NCI-H2227 treated with DMSO at 0.1 percent for 48 hours (cell line): Measurements from ENCODE around the gene ADAMTSL3.

Experiments
- DNase-seq: peaks from one replicate; lab custom pipeline; 2025; lab: John Stamatoyannopoulos, UW

The ADAMTSL3 gene

GRCh38 chr15:83971992-83972391 lies 318.1 kb downstream of the ADAMTSL3 start:
- no peak for DNase-seq

GRCh38 chr15:83973816-83974215 lies 319.9 kb downstream of the ADAMTSL3 start:
- DNase-seq: no peak

DNA sequence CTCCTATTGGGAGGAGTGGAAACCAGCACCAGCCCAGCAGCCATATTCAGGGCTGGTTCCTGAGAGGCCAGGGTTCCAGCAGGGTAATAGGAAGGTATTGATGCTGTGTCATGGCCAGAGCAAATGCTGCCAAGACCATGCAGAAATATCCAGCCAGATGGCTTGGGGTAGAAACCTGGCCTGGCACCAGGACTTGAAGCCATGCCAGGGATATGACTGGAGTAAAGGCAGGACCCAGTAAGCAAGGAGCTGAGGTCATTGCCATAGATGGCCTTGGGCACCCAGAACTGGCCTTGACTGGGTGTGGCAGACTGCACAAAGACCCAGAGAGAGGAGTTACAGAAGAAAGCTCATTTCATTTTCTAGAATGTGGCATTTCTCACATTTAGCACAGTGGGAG lies 324.1 kb downstream of the ADAMTSL3 start:
- no peak for DNase-seq

DNA sequence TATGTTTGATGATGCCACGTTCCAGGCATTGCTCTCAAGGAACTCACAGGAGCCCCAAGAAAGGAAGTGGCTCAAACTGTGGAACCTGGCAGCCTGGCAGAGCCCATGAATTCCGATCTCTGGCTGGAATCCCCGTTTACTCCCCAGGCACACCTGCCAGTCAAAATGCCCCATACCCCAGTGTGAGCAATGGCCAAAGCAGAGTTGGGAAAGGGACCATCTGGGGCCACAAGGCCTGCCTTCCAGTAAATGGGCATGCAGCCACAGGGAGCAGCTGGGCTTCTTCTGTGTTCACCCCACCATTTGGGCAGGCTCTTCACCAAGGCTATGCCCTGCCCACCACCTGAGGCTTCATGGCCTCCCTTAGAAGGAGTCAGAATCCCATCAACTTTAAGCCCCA lies 324.7 kb downstream of the ADAMTSL3 start:
- DNase-seq: no peak

DNA sequence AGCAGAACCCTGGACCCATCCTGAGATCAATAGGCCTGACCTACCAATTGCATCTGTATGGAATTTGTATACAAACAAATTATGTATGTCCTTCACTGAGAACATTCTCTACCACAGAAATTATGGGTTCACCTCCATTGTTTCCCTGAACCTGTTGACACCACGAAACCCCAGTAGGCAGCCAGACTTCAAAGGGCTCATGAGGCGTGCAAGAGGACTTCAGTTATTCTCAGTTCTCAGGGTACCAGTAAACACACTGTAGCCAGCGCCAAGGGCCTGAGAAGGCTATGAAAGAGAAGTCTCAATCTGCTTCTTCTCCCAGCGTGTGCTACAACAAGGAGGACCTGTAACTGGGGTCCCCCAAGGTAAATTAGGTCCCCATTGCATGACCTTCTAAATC lies 326.7 kb downstream of the ADAMTSL3 start:
- DNase-seq: no peak

- DNase-seq: no peak
These were observed 328.8 kb downstream of the ADAMTSL3 start for GRCh38 chr15:83982748-83983147.

DNA sequence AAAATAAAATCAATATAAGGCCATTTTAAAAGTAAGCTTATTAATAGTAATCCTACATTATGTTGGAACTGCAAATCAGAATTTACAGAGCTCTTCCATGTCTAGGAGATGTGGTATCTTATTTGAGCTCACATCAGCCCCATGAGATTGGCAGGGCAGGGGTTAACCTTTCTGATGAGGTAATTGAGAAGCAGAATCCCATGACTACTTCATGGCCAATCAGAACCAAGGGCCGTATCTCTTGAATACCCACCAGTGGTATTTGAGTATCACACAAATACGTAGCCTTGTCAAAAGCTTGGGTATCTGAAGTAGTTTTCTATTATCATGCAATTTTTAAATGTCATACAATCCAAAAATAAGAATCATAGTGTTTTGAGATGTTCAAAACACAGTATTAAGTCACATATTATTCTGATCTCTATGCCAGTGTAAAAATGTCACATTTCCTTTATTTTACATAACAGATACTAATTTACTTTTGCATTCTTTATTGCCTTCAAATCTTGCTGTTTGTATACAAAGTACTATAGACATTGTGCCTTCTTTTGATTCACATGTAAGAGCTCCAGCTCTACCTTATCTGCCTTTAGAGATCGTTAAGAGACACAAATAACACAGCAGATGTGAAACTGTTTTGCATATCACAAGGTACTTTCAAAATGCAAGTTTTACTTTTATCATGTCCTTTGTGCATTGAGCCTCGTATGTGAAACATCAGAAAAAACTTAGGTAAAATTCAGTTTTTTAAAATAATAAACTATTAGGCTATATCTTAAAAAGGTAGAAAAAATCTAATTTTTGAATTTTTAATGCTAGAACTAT lies 329.9 kb downstream of the ADAMTSL3 start:
- DNase-seq: no peak

DNA sequence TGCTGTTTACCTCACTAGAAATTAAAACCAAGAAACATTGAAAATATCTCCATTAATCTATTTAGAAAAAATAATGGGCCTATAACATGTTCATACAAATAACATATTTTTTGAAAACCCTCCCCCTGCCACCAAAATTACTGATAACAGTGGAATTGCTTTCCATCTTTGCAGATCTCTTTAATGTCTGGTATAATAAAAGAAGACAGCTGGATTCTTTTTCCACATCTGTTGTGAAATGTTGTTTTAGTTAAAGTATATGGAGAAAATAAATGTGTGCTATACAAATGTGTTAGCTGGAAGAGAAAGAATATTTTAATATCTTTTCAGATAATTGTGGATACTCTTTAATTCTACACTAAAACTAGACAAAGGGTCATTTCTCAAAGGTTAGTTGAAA lies 330.7 kb downstream of the ADAMTSL3 start:
- no peak for DNase-seq

GRCh38 chr15:83991163-83991562 lies 337.2 kb downstream of the ADAMTSL3 start:
- DNase-seq: no peak

DNA sequence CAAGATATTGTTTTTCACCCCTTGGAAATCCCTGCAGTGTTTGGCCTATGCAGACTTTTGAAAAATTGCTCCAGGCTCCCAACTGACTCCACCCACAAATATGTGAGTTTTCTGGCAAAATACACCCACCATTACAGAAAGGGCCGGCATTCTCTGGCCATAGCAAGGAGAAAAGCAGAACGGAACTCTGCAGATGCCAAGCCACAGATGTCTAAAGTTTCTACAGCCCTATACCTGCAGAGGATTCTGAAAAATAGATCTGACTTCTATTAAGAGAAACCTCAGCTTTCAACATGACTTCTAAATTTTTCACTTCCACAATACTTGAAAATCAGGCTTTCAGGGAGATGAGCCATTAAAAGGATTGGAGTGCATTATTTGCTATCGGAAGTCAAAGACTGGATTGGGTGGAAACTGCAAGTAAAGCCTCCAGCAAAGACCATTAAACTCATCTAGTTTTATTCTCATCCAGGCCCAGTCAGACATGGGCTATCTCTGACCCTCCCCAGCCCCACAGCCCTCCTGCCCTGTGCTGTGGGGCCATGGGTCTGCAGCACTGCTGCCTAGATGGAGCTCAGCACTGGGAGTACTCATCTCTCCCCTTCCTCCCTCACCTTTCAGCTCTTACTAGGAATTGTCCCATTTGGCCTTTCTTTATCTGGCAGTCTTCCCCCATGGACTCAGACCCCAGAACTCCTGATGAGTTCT lies 338.6 kb downstream of the ADAMTSL3 start:
- no peak for DNase-seq

DNA sequence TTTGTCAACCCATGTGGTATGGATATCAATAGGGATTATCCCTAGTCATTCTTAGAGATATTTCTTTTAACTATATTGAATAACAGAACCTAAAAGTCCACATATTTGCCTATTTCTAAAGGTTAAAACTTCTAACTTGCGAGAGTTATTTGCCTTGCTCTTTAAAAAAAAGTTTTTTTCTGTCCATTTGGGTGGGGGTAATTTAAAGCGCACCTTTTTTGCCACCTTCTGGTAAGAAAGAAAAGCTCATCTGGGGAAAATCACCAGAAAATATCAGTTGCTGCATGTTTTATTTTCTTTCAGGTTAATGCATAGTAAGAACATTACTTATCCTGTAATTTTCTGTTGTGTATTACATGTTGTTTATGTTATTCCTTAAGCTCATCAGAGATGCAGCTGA lies 339.7 kb downstream of the ADAMTSL3 start:
- no peak for DNase-seq

- DNase-seq: no peak
These were observed 344.6 kb downstream of the ADAMTSL3 start for GRCh38 chr15:83998486-83998885.

DNA sequence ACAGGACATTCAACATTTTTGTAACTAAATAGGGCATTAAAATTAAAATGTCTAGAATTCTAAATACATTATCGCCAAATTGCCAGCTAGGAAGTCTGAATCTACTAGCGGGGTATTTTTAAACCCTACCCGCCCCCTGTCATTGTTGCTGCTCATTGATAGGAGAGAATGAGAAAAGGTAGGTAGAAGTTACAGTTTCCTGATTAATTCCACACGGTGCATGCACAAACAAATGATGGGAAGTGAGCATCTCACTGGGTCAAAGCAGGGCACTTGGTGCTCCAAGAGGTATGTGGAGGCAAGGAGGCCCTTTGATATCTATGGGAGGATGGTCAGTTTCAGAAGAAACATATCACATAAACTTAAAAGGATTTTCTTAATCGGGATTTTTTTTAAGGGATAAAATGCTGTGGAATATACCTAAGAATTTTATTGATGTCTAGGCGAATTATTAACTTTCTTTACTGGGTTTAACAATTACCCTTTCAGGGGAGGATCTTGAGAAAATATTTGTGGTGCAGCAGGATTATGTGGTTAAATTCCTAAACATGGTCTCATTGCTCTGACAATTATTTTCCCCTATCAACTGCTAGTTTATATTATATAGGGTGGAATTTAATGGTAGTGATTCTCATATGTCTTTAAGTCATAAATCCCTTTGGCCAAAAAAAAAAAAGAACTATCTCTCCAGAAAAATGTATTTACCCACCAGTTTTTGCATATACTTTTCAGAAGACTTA lies 345.6 kb downstream of the ADAMTSL3 start:
- no peak for DNase-seq

- DNase-seq: no peak
These were observed 347.1 kb downstream of the ADAMTSL3 start for GRCh38 chr15:84001037-84001436.

- no peak for DNase-seq
These were observed 347.7 kb downstream of the ADAMTSL3 start for GRCh38 chr15:84001655-84002054.

- no peak for DNase-seq
These were observed 350.0 kb downstream of the ADAMTSL3 start for GRCh38 chr15:84003791-84004503.

DNA sequence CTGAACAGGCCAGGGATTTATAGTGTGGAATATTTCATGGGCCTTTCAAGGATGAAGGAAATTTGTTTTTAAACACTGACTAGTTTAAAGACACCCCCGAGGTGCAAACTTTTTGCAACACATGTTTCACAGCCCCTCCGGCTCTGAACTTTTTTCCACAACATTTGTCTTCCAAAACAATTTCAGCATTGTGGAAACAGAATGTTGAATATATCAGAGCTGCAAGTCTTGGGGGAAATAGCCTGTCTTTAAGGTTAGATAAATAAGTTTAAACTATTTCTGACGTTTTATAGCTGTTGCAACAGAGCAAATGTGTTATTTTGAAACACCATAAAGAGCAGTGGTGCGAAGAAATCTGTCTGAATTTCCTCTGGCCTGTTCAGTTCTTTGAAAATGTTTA lies 352.5 kb downstream of the ADAMTSL3 start:
- no peak for DNase-seq

DNA sequence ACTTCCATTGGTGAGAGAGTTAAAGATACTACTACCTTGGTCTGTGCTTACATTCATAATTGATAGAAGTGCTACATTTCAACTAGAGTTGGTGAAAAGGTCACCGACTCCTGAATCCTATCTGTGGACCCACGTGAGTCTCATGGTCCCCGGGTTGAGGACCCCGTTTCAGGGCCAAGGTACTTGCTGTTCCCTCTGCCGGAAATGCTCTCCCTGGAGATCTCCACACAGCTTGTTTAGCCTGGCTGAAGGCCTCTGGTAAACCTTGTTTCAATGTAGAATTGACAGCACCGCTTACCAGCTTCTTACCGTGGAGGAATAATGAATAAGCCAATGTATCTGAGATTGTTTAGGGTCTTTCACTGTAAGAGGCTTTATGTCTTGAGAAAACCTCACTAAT lies 355.7 kb downstream of the ADAMTSL3 start:
- DNase-seq: no peak

DNA sequence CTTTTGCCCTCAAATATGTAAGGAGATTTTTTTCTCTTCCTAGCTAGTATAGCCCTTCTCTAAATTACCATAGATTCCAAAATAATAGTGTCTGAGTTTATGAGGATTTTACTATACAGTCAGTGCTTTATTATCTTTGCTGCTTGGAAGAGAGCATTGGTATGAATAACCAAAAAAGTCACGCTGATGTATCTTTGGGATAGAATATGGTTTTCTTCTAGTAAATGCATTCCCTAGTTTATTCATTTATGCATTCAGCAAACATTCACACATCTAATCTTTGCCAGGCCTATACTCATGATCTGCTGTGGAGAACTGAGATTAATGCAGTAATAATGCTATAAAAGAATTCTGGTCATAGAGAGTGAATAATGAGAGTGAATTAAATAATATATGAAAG lies 356.3 kb downstream of the ADAMTSL3 start:
- DNase-seq: no peak

GRCh38 chr15:84016371-84016770 lies 362.4 kb downstream of the ADAMTSL3 start:
- no peak for DNase-seq

DNA sequence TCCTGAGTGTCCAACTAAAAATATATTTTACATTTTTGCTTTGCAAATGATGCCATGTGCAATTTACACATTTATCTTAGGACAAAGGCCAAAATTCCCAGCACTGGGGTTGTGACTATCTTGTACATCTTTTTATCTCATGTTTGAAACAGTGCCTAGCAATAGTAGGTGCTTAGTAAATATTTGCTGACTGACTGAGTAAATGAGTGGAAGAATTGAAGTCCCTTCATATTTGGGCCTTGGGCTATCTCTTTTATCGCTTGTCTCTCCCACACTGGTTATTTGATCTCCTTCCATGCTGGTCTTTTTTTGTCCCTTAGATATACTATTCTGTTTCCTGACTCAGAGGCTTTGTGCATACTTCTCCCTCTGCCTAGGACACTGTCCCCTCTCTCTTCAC lies 368.6 kb downstream of the ADAMTSL3 start:
- DNase-seq: no peak

DNA sequence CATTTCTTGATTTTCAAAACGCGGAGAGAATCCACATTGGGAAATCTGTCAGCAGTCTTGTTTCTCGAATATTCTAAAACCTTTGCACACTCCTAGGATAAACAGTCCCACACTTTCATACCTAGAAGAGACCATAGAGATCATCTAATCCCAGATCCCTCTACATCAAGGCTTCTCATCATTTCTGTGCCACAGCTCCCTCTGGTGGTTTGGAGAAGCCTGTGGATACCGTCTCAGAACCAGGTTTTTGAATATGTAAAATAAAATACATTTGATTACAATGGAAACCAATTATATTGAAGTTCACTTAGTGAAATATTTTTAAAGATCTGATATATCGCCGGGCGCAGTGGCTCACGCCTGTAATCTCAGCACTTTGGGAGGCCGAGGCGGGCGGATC lies 369.7 kb downstream of the ADAMTSL3 start:
- no peak for DNase-seq
